IPS-11a (cell line): ENCODE results near the gene ARHGEF26.
A peak's percentile ranks its signal among the peaks of the same experiment; 100 is the strongest.
"Not testable (repeated sequence)": the region's sequence is repeated elsewhere in the genome, so short reads cannot be mapped to it uniquely, and the experiment has no call there.

Experiments used
- H3K4me3 ChIP-seq: one replicate; pipeline ENCODE4 v1.5.1; 2013; ENCODE audit warnings: low read depth, low read length, control low read depth

The ARHGEF26 gene, protein sequence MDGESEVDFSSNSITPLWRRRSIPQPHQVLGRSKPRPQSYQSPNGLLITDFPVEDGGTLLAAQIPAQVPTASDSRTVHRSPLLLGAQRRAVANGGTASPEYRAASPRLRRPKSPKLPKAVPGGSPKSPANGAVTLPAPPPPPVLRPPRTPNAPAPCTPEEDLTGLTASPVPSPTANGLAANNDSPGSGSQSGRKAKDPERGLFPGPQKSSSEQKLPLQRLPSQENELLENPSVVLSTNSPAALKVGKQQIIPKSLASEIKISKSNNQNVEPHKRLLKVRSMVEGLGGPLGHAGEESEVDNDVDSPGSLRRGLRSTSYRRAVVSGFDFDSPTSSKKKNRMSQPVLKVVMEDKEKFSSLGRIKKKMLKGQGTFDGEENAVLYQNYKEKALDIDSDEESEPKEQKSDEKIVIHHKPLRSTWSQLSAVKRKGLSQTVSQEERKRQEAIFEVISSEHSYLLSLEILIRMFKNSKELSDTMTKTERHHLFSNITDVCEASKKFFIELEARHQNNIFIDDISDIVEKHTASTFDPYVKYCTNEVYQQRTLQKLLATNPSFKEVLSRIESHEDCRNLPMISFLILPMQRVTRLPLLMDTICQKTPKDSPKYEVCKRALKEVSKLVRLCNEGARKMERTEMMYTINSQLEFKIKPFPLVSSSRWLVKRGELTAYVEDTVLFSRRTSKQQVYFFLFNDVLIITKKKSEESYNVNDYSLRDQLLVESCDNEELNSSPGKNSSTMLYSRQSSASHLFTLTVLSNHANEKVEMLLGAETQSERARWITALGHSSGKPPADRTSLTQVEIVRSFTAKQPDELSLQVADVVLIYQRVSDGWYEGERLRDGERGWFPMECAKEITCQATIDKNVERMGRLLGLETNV

DNA sequence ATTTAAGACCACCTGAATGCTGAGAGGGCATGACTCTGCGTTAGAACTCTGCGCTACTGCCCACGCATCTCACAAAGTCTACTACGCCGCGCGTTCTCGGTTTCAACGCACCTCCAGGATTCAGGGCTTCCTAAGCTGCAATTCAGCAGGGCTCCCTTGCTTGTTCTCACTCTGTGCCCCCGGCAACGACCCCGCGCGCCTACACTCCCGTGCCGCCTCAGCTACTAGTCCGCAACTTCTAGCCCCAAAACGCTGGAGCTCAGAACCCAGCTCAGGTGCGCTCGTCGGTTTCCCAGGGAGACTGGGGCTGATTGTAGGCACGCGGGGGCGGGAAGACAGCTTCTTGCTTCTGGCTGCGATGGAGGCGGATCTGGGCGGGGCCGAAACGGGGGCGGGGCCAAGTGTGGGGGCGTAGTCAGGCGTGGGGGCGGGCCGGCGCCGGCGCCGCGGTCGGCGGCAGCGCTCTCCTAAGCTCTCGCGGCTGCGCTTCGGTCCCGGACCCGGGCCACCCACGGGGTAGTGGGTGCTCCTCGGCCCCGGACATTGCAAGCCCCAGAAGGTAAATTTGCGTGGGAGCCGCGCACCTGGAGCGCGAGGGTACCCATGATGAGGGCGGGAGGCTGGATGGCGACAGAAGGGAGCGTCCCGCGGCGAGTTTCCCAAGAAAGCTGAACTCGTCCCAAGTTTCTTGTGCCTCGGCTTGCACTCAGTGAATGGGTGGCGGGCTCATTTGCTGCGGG lies at the start of gene ARHGEF26:
ARHGEF26 (plus strand) TSS at position 430 of the 740 bp plus-strand sequence. CDS start 603 bp downstream, outside the sequence.
- H3K4me3 ChIP-seq: peak within 1 kb of the TSS; percentile 79

DNA sequence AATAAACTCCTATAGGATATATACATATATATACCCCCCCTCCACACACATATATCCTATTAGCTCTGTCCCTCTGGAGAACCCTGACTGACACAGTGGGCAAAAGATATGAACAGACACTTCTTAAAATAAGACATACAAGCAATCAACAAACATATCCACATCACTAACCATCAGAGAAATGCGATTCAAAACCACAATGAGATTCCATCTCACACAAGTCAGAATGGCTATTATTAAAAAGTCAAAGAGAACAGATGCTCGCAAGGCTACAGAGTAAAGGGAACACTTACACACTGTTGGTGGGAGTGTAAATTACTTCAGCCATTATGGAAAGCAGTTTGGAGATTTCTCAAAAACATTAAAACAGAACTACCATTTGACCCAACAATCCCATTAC lies 46.2 kb upstream of the ARHGEF26 start:
- H3K4me3 ChIP-seq: no peak overlapping the region

DNA sequence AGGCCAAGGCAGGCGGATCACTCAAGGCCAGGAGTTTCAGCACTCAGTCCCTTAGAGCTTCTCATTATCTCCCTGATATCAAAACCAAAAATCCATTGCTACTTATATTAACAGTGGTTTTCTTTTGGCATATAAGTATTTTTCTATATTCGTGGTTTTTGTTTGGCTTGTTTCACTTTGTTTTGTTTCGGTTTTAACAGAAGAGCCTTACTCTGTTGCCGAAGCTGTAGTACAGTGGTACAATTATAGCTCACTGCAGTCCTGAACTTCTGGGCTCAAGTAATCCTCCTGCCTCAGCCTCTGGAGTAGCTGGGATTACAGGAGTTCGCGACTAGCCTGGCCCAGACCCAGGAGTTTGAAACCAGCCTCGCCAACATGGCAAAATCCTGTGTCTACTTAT lies 42.5 kb upstream of the ARHGEF26 start:
- H3K4me3 ChIP-seq: no peak overlapping the region

DNA sequence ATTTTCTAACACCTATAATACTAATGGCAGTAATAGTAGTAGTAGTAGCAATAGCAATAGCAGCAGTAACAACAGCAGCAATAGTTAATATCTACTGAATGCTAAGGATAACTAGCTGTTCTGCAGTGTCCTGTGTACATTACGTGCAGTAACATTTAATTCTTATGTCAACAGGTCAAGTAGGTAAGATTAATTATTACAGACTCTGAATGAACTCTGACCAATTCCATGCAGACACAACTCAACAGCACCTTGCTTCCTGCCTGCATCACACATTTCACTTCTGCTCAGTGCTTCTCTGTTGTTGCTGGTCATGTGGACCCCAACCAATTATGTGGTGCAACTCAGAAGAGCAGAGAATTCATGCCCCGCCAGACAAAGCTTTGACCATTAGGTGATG lies 39.9 kb upstream of the ARHGEF26 start:
- no peak overlapping the region for H3K4me3 ChIP-seq

DNA sequence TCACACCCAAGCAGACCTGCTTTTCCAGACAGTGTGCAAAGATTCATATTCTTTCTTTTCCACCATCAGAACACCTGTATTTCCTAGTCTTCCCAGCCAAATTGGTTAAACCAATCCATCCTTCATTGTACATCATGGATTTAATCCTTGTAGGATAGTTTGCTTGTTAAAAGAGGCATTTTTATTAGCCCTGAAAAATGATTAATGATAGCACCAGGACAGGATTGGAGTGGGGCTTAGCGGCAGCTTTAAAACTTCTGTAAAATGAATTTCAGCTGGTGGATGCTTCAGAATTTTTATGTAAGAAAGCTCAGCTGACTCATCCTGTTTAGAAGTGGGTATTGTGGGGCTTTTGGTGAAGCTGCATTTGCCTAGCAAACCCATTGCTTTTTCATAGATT lies 36.1 kb upstream of the ARHGEF26 start:
- no peak overlapping the region for H3K4me3 ChIP-seq

DNA sequence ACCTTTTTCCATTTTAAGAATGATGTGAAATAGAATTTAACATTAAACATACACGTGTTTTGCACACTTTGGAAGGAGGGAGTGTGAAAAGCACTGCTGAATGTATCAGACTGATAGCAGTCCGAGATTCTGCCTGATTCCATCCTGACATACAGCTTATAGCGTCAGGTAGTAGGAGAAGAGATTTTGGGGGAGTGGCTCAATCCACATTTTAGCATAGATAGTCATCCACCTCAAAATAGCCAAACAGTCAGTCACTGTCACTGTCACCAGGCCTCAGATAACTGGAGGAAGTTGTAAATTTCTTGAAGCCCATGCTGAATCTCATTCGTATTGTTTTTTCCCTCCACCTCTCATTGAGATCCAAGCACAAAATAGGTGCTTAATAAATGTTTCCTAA lies 35.4 kb upstream of the ARHGEF26 start:
- H3K4me3 ChIP-seq: no peak overlapping the region

DNA sequence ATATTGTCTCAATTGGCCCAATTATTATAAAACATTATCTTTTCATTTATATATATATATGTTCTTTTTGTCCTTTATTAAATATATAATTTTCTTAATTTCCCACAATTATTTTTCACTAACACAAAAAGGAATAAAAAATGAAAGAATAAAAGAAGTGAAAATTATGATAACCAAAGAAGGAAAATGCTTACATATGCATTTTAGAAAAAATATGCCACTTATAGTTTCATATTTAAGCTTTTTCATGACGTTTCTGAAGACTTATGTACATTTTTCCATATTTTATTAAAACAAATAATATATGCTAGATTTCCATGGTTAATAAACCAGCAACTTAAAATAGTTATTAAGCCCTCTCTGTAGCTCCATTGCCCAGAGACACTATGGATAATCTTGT lies 34.9 kb upstream of the ARHGEF26 start:
- no peak overlapping the region for H3K4me3 ChIP-seq

DNA sequence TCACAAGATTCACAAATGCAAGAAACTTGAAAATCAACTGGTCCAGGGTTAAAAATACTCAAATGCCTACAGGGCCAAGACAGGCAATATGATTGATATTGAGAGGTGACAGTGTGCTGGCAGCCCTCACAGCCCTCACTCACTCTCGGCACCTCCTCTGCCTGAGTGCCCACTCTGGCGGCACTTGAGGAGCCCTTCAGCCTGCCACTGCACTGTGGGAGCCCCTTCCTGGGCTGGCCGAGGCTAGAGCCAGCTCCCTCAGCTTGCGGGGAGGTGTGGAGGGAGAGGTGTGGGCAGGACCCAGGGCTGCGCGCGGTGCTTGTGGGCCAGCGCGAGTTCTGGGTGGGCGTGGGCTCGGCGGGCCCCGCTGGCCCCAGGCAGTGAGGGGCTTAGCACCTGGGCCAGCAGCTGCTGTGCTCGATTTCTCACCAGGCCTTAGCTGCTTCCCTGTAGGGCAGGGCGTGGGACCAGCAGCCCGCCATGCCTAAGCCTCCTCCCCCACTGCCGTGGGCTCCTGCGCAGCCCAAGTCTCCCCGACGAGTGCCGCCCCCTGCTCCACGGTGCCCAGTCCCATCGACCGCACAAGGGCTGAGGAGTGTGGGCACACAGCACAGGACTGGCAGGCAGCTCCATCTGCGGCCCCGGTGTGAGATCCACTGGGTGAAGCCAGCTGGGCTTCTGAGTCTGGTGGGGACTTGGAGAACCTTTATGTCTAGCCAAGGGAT lies 33.3 kb upstream of the ARHGEF26 start:
- not testable (repeated sequence) for H3K4me3 ChIP-seq

DNA sequence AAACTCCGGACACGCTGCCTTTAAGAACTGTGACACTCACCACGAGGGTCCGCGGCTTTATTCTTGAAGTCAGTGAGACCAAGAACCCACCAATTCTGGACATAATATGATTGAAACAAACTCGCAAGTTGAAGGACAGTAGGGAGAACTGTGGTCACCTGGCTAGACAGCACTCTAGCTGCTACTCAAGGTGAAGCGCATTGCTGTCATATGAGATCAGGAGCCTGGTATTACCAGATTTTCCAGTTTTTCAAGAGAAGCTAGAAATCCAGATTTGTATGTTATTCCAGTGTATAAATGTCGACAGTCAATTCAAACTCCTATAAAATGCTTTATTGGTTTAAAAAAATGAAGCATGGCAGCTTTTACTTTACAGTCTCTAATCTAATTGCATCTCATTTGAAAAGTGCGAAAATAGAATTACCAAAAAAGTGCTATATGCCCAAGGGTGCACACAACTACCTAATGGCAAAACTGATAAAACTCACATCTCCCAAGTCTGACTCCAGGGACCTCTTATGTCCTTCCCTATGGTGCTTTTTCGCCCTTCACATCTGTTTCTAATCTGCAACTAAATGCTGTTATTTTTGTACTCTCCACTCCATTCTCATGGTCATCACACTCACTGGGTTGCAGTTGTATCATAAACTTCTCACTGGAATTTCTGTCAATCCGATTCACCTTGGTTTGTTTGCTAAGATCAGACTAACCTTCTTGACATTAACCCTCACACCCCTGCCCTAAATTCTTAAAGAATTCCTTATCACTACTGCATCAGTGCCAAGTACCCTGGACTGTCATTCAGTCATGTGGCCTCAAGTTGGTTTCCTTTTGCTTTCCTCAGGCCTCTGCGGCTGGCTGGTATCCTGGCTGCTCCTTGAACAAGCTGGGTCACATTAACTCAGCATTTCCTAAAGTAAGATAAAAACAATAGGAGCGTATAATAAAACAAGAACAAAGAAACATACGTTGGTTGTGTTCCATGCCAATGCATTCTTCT lies 31.5 kb upstream of the ARHGEF26 start:
- H3K4me3 ChIP-seq: no peak overlapping the region

DNA sequence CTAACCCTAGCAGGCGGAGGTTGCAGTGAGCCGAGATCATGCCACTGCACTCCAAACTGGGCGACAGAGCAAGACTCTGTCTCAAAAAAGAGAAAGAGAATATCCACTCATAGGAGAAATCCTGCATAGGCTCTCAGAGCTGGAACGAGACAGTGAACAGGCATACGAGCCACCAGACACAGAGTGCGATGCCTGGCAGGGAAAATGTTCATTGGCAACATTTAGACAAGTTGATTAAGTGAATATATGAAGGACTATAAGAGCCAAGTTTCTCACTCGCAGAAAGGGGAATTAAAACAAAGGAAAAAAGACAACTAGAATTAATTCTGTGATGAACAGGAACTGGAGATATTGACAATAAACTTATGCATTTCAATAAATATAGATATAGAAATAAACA lies 27.1 kb upstream of the ARHGEF26 start:
- no peak overlapping the region for H3K4me3 ChIP-seq

DNA sequence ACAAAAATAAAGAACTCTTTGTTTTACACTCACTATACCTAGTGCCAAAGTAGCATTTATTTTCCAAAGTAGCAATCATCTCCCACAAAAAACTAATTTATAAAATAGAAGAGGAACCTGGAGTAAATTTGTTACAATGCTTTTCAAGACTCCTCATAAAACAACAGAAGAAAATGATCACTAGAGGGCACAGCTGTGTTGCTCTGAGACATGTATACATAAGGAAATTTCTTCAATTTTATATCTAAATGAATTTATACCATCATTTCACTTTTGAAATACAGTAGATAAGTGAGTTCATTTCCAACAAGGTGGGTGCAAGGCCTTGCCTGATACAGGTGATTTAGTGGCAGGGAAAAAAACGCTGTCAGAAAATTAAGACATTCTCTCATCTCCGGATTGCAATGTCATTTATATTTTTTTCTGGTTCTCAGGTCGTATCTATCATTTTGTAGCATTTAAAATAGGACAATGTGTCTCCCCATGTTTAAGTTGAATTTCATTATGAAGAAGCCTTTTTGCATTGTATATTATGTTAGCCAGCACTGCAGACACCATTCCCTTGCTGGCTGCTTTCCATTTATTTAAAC lies 25.3 kb upstream of the ARHGEF26 start:
- no peak overlapping the region for H3K4me3 ChIP-seq

DNA sequence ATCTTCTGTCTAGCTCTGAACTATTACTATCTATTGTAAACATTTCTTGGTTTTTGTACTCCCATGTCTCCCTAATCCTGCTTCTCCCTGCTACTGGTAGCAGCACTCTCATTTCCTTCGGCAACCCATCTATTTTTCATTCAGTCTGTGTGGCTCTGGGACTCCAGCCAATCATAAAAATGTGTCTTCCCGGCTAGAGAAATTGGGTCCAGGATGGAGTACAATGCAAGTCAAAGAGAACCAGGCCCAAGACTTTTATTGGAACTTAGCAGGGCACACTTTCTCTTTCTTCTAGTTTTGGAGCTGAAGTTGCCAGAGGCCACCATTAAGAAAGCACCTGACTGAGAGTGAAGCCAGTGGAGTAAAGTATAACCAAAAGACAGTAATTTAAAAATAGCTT lies 22.8 kb upstream of the ARHGEF26 start:
- H3K4me3 ChIP-seq: no peak overlapping the region

DNA sequence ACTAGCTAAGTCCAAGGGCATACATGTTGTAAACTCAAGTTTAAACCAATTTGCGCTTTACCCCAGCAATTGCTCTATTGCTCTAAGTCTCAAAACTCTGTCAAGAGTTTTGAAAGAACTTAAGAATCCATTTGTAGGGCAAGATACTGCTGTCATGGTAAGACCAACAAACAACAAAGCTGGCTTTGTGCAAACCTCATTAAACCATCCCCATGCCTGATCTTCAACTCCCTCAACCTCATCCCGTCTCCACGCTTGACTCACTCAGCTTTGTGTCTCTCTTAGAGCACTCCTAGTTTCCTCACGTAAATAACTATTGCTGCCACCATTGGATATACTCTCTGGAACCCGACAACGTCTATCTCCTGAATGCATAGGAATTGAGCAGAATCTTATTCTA lies 20.6 kb upstream of the ARHGEF26 start:
- no peak overlapping the region for H3K4me3 ChIP-seq

DNA sequence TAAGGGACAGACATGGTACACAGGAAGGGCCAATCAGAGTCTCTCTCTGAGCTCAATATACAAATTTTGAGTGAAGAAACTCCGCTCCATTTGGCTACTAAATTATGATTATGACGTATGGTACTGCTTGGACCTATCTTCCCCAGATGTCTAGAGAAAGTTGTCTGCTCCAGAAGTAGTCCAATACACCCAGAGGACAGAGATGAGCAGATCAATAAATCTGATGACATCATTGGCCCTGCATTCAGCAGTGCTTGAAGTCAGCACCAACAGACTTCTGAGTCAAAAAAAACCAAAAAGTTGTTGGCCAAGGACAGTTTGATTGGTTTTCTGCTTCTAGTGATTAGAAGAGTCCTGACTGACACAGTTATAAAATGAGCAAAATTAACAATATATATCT lies 19.9 kb upstream of the ARHGEF26 start:
- no peak overlapping the region for H3K4me3 ChIP-seq

DNA sequence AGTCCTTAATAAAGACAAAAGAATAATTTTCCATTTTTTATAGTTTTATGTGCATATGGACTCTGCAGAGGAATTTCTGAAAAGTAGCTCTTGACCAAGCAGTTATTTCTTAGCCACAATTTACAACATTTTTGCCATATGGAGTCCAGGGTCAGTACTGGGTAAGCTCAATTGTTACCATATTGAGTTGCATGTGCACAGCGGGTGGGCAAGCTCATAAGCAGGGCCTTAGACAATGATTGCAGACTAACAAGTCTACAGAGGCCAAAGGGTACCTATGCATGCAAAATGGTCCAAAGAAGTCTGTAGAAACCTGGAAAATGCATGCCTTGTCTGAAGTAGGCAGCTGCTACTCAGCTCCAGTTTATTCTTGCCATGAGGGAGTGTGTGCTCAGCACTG lies 19.0 kb upstream of the ARHGEF26 start:
- H3K4me3 ChIP-seq: no peak overlapping the region

DNA sequence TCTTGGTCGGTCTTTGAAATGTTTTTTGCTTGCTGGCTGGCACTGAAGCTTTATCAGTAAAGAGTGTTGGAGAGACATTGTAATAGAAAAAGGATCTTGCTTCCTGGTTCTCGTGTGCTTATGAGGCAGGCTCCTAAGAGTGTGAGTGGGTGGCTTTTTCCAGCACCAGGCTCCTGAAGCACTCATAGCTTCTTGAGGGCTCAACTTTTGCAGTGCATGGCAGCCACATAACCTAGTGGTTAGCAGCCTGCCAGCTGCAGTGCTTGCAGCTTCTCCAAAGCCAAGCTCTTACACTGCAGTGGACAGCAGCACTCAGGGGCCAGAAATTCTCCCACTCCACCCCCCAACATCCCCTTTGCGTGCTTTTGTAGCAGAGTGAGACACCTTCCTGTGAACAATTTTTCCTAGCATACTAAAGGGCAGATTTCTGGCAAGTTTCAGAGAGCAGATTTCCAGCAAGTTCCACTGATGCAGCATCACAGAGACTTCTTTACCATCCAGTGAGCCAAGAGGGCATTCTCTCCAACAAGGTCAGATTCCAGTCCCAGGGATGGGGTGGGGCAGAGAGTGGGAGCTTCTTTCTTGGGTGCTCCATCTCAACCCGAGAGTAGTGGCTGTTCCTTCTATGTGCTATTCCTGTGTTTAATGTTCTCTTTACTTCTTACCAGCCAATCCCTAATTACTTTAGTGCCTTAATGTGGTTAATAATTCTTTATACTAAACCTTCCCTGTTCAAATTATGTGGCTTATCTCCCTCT lies 15.8 kb upstream of the ARHGEF26 start:
- H3K4me3 ChIP-seq: no peak overlapping the region

DNA sequence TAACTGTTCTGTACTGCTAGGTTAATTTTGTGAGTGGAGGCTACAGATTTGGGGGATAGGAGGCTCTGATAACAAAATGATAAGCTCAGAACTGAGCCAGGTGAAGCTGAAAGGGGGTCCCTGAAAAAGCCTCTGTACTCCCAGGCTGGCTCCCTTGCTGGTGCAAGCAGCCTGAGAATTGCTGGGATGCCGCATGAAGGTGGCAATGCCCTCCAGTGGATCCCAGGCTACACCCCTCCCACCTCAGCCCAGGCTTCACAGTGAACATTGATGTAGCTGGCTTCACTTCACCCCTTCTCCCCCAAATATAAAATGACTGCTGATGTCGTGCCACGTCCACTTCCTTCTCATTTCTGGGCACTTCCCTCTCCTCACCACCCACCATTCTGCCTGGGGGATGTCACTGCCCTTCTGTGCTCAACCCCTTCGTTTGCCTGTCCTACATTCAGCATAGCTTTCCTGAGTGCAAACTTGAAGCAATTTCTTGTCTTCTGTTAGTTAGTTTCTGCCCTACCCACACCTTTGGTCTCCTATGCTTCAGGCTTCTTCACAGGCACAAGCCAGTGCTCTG lies 9.7 kb upstream of the ARHGEF26 start:
- H3K4me3 ChIP-seq: no peak overlapping the region
